Astrocyte (in vitro differentiated cells and primary cell): ENCODE data around the gene KLF9. TPM values are rescaled to one million over a fixed set of nuclear protein-coding genes. Genes with fewer than 3 reads are reported as not detected.
A peak's percentile ranks its signal among the peaks of the same experiment; 100 is the strongest.

Experiments
- DNase-seq: peaks from one replicate; pipeline ENCODE4 v3.0.0-alpha.2; 2010; ENCODE audit warnings: low read depth
- FAIRE-seq: peaks from 2 replicates; lab custom pipeline; 2011; peaks lifted over from hg19 to GRCh38; lab: Jason Lieb, UNC
- H2AFZ ChIP-seq: 2 replicates; pipeline ENCODE4 v1.6.0; 2012; ENCODE audit warnings: low read depth, low read length, inconsistent platforms
- H3K27ac ChIP-seq: 2 replicates; pipeline ENCODE4 v1.5.1; 2011; ENCODE audit warnings: low read depth, low read length, inconsistent platforms
- H3K27me3 ChIP-seq: 2 replicates; pipeline ENCODE4 v1.6.0; 2011; ENCODE audit warnings: low read length, inconsistent platforms; ENCODE audit not compliant: insufficient read depth
- H3K36me3 ChIP-seq: 2 replicates; pipeline ENCODE4 v1.5.1; 2011; ENCODE audit warnings: low read length, inconsistent platforms; ENCODE audit not compliant: insufficient read depth
- H3K4me1 ChIP-seq: 2 replicates; pipeline ENCODE4 v1.5.1; 2011; ENCODE audit warnings: low read length, inconsistent platforms; ENCODE audit not compliant: insufficient read depth
- H3K4me2 ChIP-seq: 2 replicates; pipeline ENCODE4 v1.6.0; 2012; ENCODE audit warnings: low read length, inconsistent platforms
- H3K4me3 ChIP-seq: 2 replicates; pipeline ENCODE4 v1.5.1; 2011; ENCODE audit warnings: low read depth, mild to moderate bottlenecking, low read length, inconsistent platforms; ENCODE audit not compliant: insufficient read depth
- H3K79me2 ChIP-seq: 2 replicates; pipeline ENCODE4 v1.6.0; 2012; ENCODE audit warnings: mild to moderate bottlenecking, low read length, inconsistent platforms; ENCODE audit not compliant: insufficient read depth
- H3K9ac ChIP-seq: 2 replicates; pipeline ENCODE4 v1.6.0; 2012; ENCODE audit warnings: mild to moderate bottlenecking, low read length, inconsistent platforms
- H3K9me3 ChIP-seq: 2 replicates; pipeline ENCODE4 v1.5.1; 2012; ENCODE audit warnings: low read depth, mild to moderate bottlenecking, low read length, inconsistent platforms; ENCODE audit not compliant: insufficient read depth
- H4K20me1 ChIP-seq: 2 replicates; pipeline ENCODE4 v1.6.0; 2012; ENCODE audit warnings: low read length, inconsistent platforms; ENCODE audit not compliant: insufficient read depth
- H3K27ac Mint-ChIP-seq: one replicate; pipeline ENCODE4 v1.8.0; 2021; ENCODE audit warnings: mild to moderate bottlenecking, mixed read lengths; ENCODE audit not compliant: unreplicated experiment
- H3K27me3 Mint-ChIP-seq: one replicate; pipeline ENCODE4 v1.8.0; 2021; ENCODE audit warnings: low read depth, mixed read lengths; ENCODE audit not compliant: unreplicated experiment
- H3K36me3 Mint-ChIP-seq: one replicate; pipeline ENCODE4 v1.8.0; 2021; ENCODE audit warnings: low read depth, mixed read lengths; ENCODE audit not compliant: unreplicated experiment
- H3K4me1 Mint-ChIP-seq: one replicate; pipeline ENCODE4 v1.8.0; 2021; ENCODE audit warnings: low read depth, mixed read lengths; ENCODE audit not compliant: unreplicated experiment
- H3K4me3 Mint-ChIP-seq: one replicate; pipeline ENCODE4 v1.8.0; 2021; ENCODE audit warnings: mild to moderate bottlenecking, moderate library complexity, mixed read lengths; ENCODE audit not compliant: unreplicated experiment
- H3K9me3 Mint-ChIP-seq: one replicate; pipeline ENCODE4 v1.8.0; 2021; ENCODE audit warnings: mild to moderate bottlenecking, mixed read lengths; ENCODE audit not compliant: unreplicated experiment
- CTCF ChIP-seq: IDR thresholded peaks from 2 replicates; pipeline ENCODE4 v1.5.1; 2011; ENCODE audit warnings: low read depth, mild to moderate bottlenecking, inconsistent platforms, low read length, moderate library complexity; ENCODE audit not compliant: insufficient read depth
- EZH2 ChIP-seq: IDR thresholded peaks from 2 replicates; pipeline ENCODE4 v1.6.1; 2012; ENCODE audit warnings: mild to moderate bottlenecking, low read length, inconsistent platforms; ENCODE audit not compliant: insufficient read depth
- total RNA-seq: library from RNA; stranded (reverse); gene quantifications from 2 replicates; pipeline ENCODE4 v1.2.1, GENCODE V29; 2021

The KLF9 gene
- total RNA-seq, 1 donor from 2014 or later: 4.9 TPM

- Histone ChIP-seq H4K20me1 (peaks cover 11% of the 10 kb centered on the region), H3K36me3 (no peaks in the 10 kb centered on the region), H2AFZ (no peak overlapping the region), H3K4me2 (peak overlapping the region; percentile 88), H3K27ac (peak overlapping the region; percentile 99), H3K4me3 (peak overlapping the region; percentile 97), H3K4me1 (peaks cover 36% of the 10 kb centered on the region), H3K27me3 (no peaks in the 10 kb centered on the region), H3K9ac (peak overlapping the region; percentile 100), H3K9me3 (no peaks in the 10 kb centered on the region), H3K79me2 (peaks cover 58% of the 10 kb centered on the region)
- peak overlapping the region; percentile 97 for H3K4me3 Mint-ChIP-seq
- H3K9me3 Mint-ChIP-seq: peaks cover 7% of the 10 kb centered on the region
- peak; percentile 81 for DNase-seq
- peaks cover 23% of the 10 kb centered on the region for H3K4me1 Mint-ChIP-seq
- H3K27me3 Mint-ChIP-seq: no peaks in the 10 kb centered on the region
- TF ChIP-seq EZH2 (no peak), CTCF (no peak)
- no peak for FAIRE-seq
- peak overlapping the region; percentile 84 for H3K27ac Mint-ChIP-seq
- no peaks in the 10 kb centered on the region for H3K36me3 Mint-ChIP-seq
Observed at GRCh38 chr9:70411930-70412831, 2.3 kb downstream of the KLF9 start.

- Histone ChIP-seq H2AFZ (no peak overlapping the region), H3K36me3 (no peaks in the 10 kb centered on the region), H4K20me1 (peaks cover 11% of the 10 kb centered on the region), H3K79me2 (peaks cover 65% of the 10 kb centered on the region), H3K4me1 (peaks cover 43% of the 10 kb centered on the region), H3K27ac (peak overlapping the region; percentile 99), H3K27me3 (no peaks in the 10 kb centered on the region), H3K4me2 (peak overlapping the region; percentile 88), H3K9me3 (no peaks in the 10 kb centered on the region), H3K4me3 (peak overlapping the region; percentile 97), H3K9ac (peak overlapping the region; percentile 100)
- H3K27me3 Mint-ChIP-seq: no peaks in the 10 kb centered on the region
- peaks cover 31% of the 10 kb centered on the region for H3K4me1 Mint-ChIP-seq
- peaks cover 7% of the 10 kb centered on the region for H3K9me3 Mint-ChIP-seq
- H3K36me3 Mint-ChIP-seq: no peaks in the 10 kb centered on the region
- no peak for TF ChIP-seq EZH2
- TF ChIP-seq CTCF: no peak
- H3K27ac Mint-ChIP-seq: peak overlapping the region; percentile 24
- no peak for FAIRE-seq
- DNase-seq: peak; percentile 74
- H3K4me3 Mint-ChIP-seq: peak overlapping the region; percentile 97
Observed at GRCh38 chr9:70411121-70411929, 3.1 kb downstream of the KLF9 start.
